Naive thymus-derived CD4-positive, alpha-beta T cell (primary cell): ENCODE measurements around the gene ZNF205. TPM values are rescaled to one million over a fixed set of nuclear protein-coding genes. Genes with fewer than 3 reads are reported as not detected.
A peak's percentile ranks its signal among the peaks of the same experiment; 100 is the strongest.

Source experiments
- ATAC-seq: fragments of 150-1000 bp; cut with Tn5 transposase; 2 replicates; pipeline ENCODE4 v1.10.0; 2021; ENCODE audit warnings: mild to moderate bottlenecking, moderate library complexity
- CTCF ChIA-PET: fragments of 350-600 bp; sonication (Branson Sonifier 250); formaldehyde crosslinking; loops from one replicate; lab custom pipeline; 2021; ENCODE audit warnings: antibody characterized with exemption; lab: Charles Lee
- POLR2A ChIA-PET: fragments of 350-600 bp; sonication (Branson Sonifier 250); formaldehyde crosslinking; loops from one replicate; lab custom pipeline; 2021; ENCODE audit warnings: antibody characterized with exemption, inconsistent platforms; lab: Charles Lee
- DNase-seq, 9 donors: peaks; one replicate each; pipeline versions ENCODE4 v3.0.0 to v3.0.0-alpha.2; 2020 to 2022; ENCODE audit warnings: mixed read lengths in 1 of 9
- H3K27ac ChIP-seq: one replicate; pipeline ENCODE4 v1.7.0; 2013; ENCODE audit warnings: mild to moderate bottlenecking, low read depth, low read length, moderate library complexity
- H3K27me3 ChIP-seq, 2 donors: one replicate each; pipeline ENCODE4 v1.7.0; 2013; ENCODE audit warnings: low read length in 2 of 2, mild to moderate bottlenecking in 2 of 2, moderate library complexity in 2 of 2; ENCODE audit not compliant: control insufficient read depth in 2 of 2, insufficient read depth in 2 of 2
- H3K36me3 ChIP-seq, 3 experiments: 1 replicate in 2 of 3; 2 replicates in 1 of 3; pipeline ENCODE4 v1.7.0; 2013; ENCODE audit warnings: low read length in 3 of 3, mild to moderate bottlenecking in 3 of 3, moderate library complexity in 1 of 3; ENCODE audit not compliant: insufficient read depth in 3 of 3, control insufficient read depth in 2 of 3
- H3K4me1 ChIP-seq, 2 donors: one replicate each; pipeline ENCODE4 v1.7.0; 2013; ENCODE audit warnings: low read length in 2 of 2, mild to moderate bottlenecking in 2 of 2, moderate library complexity in 1 of 2; ENCODE audit not compliant: control insufficient read depth in 2 of 2, insufficient read depth in 2 of 2
- H3K4me3 ChIP-seq: 2 replicates; pipeline ENCODE4 v1.7.0; 2013; ENCODE audit warnings: mild to moderate bottlenecking, low read length
- H3K9me3 ChIP-seq, 3 experiments: 1 replicate in 2 of 3; 2 replicates in 1 of 3; pipeline ENCODE4 v1.7.0; 2013; ENCODE audit warnings: low read length in 3 of 3; ENCODE audit not compliant: control insufficient read depth in 2 of 3
- H3K27ac Mint-ChIP-seq, 9 donors: one replicate each; pipeline ENCODE4 v1.8.0; 2020 to 2022; ENCODE audit warnings: mixed read lengths in 9 of 9, mild to moderate bottlenecking in 8 of 9, moderate library complexity in 5 of 9, inconsistent platforms in 2 of 9
- H3K27me3 Mint-ChIP-seq, 5 donors: one replicate each; pipeline ENCODE4 v1.8.0; 2021 to 2022; ENCODE audit warnings: mixed read lengths in 5 of 5, mild to moderate bottlenecking in 1 of 5
- H3K36me3 Mint-ChIP-seq, 5 donors: one replicate each; pipeline ENCODE4 v1.8.0; 2020 to 2022; ENCODE audit warnings: mixed read lengths in 5 of 5, mild to moderate bottlenecking in 3 of 5, inconsistent platforms in 1 of 5
- H3K4me1 Mint-ChIP-seq, 7 donors: one replicate each; pipeline ENCODE4 v1.8.0; 2020 to 2022; ENCODE audit warnings: mixed read lengths in 7 of 7, mild to moderate bottlenecking in 3 of 7, inconsistent platforms in 1 of 7
- H3K4me3 Mint-ChIP-seq, 10 donors: one replicate each; pipeline ENCODE4 v1.8.0; 2020 to 2022; ENCODE audit warnings: mild to moderate bottlenecking in 10 of 10, mixed read lengths in 10 of 10, moderate library complexity in 6 of 10, inconsistent platforms in 2 of 10
- H3K9me3 Mint-ChIP-seq, 11 donors: one replicate each; pipeline ENCODE4 v1.8.0; 2020 to 2022; ENCODE audit warnings: mixed read lengths in 11 of 11, mild to moderate bottlenecking in 4 of 11, inconsistent platforms in 1 of 11, moderate library complexity in 1 of 11
- intact Hi-C, 2 donors: fragments of 100-400 bp; cut with micrococcal nuclease; formaldehyde crosslinking; loops; one replicate each; pipeline ENCODE4 v1.15.1; 2023
- polyA plus RNA-seq, 2 donors: library from polyadenylated mRNA; unstranded; fragments of 300-500 nt; fragmentation: Illumina TruSeq; gene quantifications; one replicate each; pipeline ENCODE4 v1.2.3, GENCODE V29; 2021
- total RNA-seq, 6 experiments: library from RNA in 5 of 6; stranded (reverse) in 5 of 6; gene quantifications; 1 replicate in 5 of 6; 2 replicates in 1 of 6; pipeline ENCODE4 v1.2.3 and lab custom pipeline; 2021 to 2026

The ZNF205 gene
- total and polyA plus RNA-seq, 7 experiments from 2014 or later = 0.09 to 0.29 TPM; not detected in 5

- POLR2A ChIA-PET = interaction anchor here (1.0 to 2.4 kb wide), 5 partner anchors 11 to 26 kb away, joined by 3 to 15 read pairs (median 4); partner anchors contain the start of gene IL32
- Mint-ChIP-seq H3K36me3 (peaks cover 0 to 4% (median 0%) of the 10 kb centered on the region in 5 donors), H3K4me3 (peak overlapping the region in 1 of 10 donors; percentile 8), H3K4me1 (peaks cover 22 to 61% (median 46%) of the 10 kb centered on the region in 7 donors), H3K27me3 (no peaks in the 10 kb centered on the region), H3K27ac (peak overlapping the region in 6 of 9 donors; percentile 19 to 83 (median 48)), H3K9me3 (no peaks in the 10 kb centered on the region)
- H3K36me3 ChIP-seq = no peaks in the 10 kb centered on the region
- no peaks in the 10 kb centered on the region for H3K27me3 ChIP-seq
- no peaks in the 10 kb centered on the region for H3K9me3 ChIP-seq
- peaks cover 32 to 46% of the 10 kb centered on the region in 2 donors for H3K4me1 ChIP-seq
- H3K27ac ChIP-seq = no peak overlapping the region
- CTCF ChIA-PET = interaction anchor here (0.8 to 2.7 kb wide), 3 partner anchors 10 to 71 kb away, joined by 3 to 12 read pairs (median 3); partner anchors contain the start of gene TNFRSF12A
- DNase-seq (no peak), ATAC-seq (no peak)
- intact Hi-C loops = no loop called here
- no peak overlapping the region for H3K4me3 ChIP-seq
These were observed 20.8 kb upstream of the ZNF205 start for GRCh38 chr16:3091551-3091950.

DNA sequence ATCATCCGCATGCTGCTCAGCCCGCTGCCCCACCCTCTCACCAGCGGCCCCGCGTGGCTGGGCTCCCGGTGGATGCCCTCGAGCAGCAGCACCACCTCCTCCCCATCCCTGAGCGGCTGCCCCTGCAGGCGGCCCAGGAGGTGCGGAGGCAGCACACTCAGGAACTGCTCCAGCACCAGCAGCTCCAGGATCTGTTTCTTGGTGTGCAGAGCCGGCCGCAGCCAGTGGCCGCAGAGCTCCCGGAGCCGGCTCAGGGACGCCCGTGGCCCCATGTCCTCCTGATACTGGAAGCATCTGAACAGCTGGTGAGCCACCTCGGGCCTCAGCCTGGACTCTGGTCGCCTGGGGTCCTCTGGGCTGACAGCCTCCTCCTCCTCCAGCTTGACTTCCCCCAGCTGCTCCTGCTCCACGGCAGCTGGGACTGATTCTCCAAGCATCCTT lies 19.9 kb upstream of the ZNF205 start:
- Mint-ChIP-seq H3K4me1 (peaks cover 18 to 55% (median 45%) of the 10 kb centered on the region in 7 donors), H3K36me3 (peaks cover 0 to 4% (median 0%) of the 10 kb centered on the region in 5 donors), H3K4me3 (no peak overlapping the region), H3K9me3 (no peaks in the 10 kb centered on the region), H3K27me3 (no peaks in the 10 kb centered on the region), H3K27ac (peak overlapping the region in 2 of 9 donors; percentile 13 to 83)
- CTCF ChIA-PET = interaction anchor here (1.1 to 2.8 kb wide), 3 partner anchors 10 to 36 kb away, joined by 4 to 18 read pairs (median 8); no protein-coding TSS in a partner anchor
- no peak overlapping the region for H3K4me3 ChIP-seq
- DNase-seq = no peak
- intact Hi-C loops = no loop called here
- POLR2A ChIA-PET = interaction anchor here (0.5 to 2.4 kb wide), 8 partner anchors 9 to 42 kb away, joined by 3 to 10 read pairs (median 3); partner anchors contain the start of genes IL32 and ZNF213
- no peak overlapping the region for H3K27ac ChIP-seq
- ATAC-seq = no peak
- H3K27me3 ChIP-seq = no peaks in the 10 kb centered on the region
- H3K9me3 ChIP-seq = no peaks in the 10 kb centered on the region
- peaks cover 23 to 38% of the 10 kb centered on the region in 2 donors for H3K4me1 ChIP-seq
- H3K36me3 ChIP-seq = no peaks in the 10 kb centered on the region

GRCh38 chr16:3094289-3095027 lies 17.9 kb upstream of the ZNF205 start:
- ATAC-seq (peak; percentile 59), DNase-seq (peak in 8 of 9 donors; percentile 32 to 62 (median 54))
- Histone ChIP-seq H3K4me1 (peaks cover 23 to 30% of the 10 kb centered on the region in 2 donors), H3K36me3 (no peaks in the 10 kb centered on the region), H3K27me3 (no peaks in the 10 kb centered on the region), H3K4me3 (no peak overlapping the region), H3K9me3 (no peaks in the 10 kb centered on the region), H3K27ac (no peak overlapping the region)
- H3K9me3 Mint-ChIP-seq = no peaks in the 10 kb centered on the region
- ChIA-PET POLR2A (interaction anchor here (1.2 to 1.6 kb wide), 5 partner anchors 7 to 41 kb away, joined by 3 to 4 read pairs (median 3); partner anchors contain the start of gene ZNF213), CTCF (interaction anchor here (0.6 to 4.1 kb wide), 8 partner anchors 8 to 1529 kb away, joined by 3 to 45 read pairs (median 6); no protein-coding TSS in a partner anchor)
- peak overlapping the region; percentile 0 to 90 (median 72) for H3K27ac Mint-ChIP-seq
- peaks cover 9 to 57% (median 43%) of the 10 kb centered on the region in 7 donors for H3K4me1 Mint-ChIP-seq
- no peaks in the 10 kb centered on the region for H3K27me3 Mint-ChIP-seq
- intact Hi-C loops = loop anchor here in 1 of 2 donors (1.0 kb wide), 1 partner anchor 72 kb away; no protein-coding TSS in a partner anchor
- H3K4me3 Mint-ChIP-seq = peak overlapping the region in 4 of 10 donors; percentile 27 to 63 (median 45)
- H3K36me3 Mint-ChIP-seq = peaks cover 0 to 4% (median 0%) of the 10 kb centered on the region in 5 donors

- Mint-ChIP-seq H3K27ac (peak overlapping the region in 7 of 9 donors; percentile 43 to 91 (median 80)), H3K27me3 (no peaks in the 10 kb centered on the region), H3K36me3 (peaks cover 0 to 6% (median 0%) of the 10 kb centered on the region in 5 donors), H3K4me3 (peak overlapping the region in 9 of 10 donors; percentile 19 to 59 (median 29)), H3K4me1 (peaks cover 20 to 63% (median 50%) of the 10 kb centered on the region in 7 donors), H3K9me3 (no peaks in the 10 kb centered on the region)
- H3K27ac ChIP-seq = peak overlapping the region; percentile 44
- no peaks in the 10 kb centered on the region for H3K27me3 ChIP-seq
- ChIA-PET CTCF (interaction anchor here (0.6 to 15.4 kb wide), 18 partner anchors 9 to 365 kb away, joined by 3 to 233 read pairs (median 4); partner anchors contain the start of genes IL32 and ZNF213), POLR2A (interaction anchor here (1.0 to 8.3 kb wide), 7 partner anchors 9 to 48 kb away, joined by 3 to 95 read pairs (median 8); partner anchors contain the start of gene IL32)
- no peaks in the 10 kb centered on the region for H3K36me3 ChIP-seq
- intact Hi-C loops = loop anchor here (1.0 to 2.0 kb wide), 7 partner anchors 10 to 70 kb away; no protein-coding TSS in a partner anchor
- DNase-seq (peak in 8 of 9 donors; percentile 36 to 64 (median 56)), ATAC-seq (peak; percentile 81)
- H3K4me1 ChIP-seq = peaks cover 28 to 36% of the 10 kb centered on the region in 2 donors
- H3K9me3 ChIP-seq = no peaks in the 10 kb centered on the region
- no peak overlapping the region for H3K4me3 ChIP-seq
These were observed 16.5 kb upstream of the ZNF205 start for GRCh38 chr16:3095869-3096268.

DNA sequence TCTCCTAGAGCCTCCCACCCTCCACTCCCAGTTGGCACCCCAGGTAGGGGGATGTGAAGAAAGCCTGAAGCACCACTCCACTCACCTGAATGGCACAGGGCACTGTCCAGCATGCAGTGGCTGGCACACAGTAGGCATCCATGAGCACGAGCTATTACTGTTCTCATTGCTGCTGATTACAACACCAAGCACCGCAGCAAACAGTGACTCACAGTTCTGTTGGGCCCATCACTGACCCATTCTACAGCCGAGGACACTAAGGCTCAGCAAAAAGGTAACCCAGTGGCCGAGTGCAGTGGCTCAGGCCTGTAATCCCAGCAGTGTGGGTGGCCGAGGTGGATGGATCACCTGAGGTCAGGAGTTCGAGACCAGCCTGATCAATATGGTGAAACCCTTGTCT lies 16.0 kb upstream of the ZNF205 start:
- H3K27me3 Mint-ChIP-seq = no peaks in the 10 kb centered on the region
- H3K27ac Mint-ChIP-seq = peak overlapping the region in 4 of 9 donors; percentile 75 to 88 (median 78)
- DNase-seq = no peak
- ATAC-seq = no peak
- intact Hi-C loops = loop anchor here (1.0 to 2.0 kb wide), 7 partner anchors 10 to 70 kb away; no protein-coding TSS in a partner anchor
- Histone ChIP-seq H3K9me3 (no peaks in the 10 kb centered on the region), H3K4me1 (peaks cover 33 to 36% of the 10 kb centered on the region in 2 donors), H3K27ac (peak overlapping the region; percentile 44), H3K27me3 (no peaks in the 10 kb centered on the region), H3K4me3 (no peak overlapping the region), H3K36me3 (no peaks in the 10 kb centered on the region)
- peaks cover 23 to 63% (median 50%) of the 10 kb centered on the region in 7 donors for H3K4me1 Mint-ChIP-seq
- H3K4me3 Mint-ChIP-seq = no peak overlapping the region
- no peaks in the 10 kb centered on the region for H3K9me3 Mint-ChIP-seq
- ChIA-PET CTCF (interaction anchor here (0.6 to 15.4 kb wide), 13 partner anchors 9 to 365 kb away, joined by 3 to 233 read pairs (median 4); partner anchors contain the start of genes IL32 and ZNF213), POLR2A (interaction anchor here (0.8 to 8.3 kb wide), 8 partner anchors 8 to 48 kb away, joined by 3 to 95 read pairs (median 7); partner anchors contain the start of genes IL32 and ZNF213)
- peaks cover 0 to 6% (median 0%) of the 10 kb centered on the region in 5 donors for H3K36me3 Mint-ChIP-seq

- no peaks in the 10 kb centered on the region for H3K27me3 Mint-ChIP-seq
- intact Hi-C loops = loop anchor here in 1 of 2 donors (2.0 kb wide), 1 partner anchor 66 kb away; no protein-coding TSS in a partner anchor
- Histone ChIP-seq H3K9me3 (no peaks in the 10 kb centered on the region), H3K27ac (no peak overlapping the region), H3K4me1 (peaks cover 33 to 39% of the 10 kb centered on the region in 2 donors), H3K4me3 (no peak overlapping the region), H3K27me3 (no peaks in the 10 kb centered on the region), H3K36me3 (no peaks in the 10 kb centered on the region)
- ChIA-PET POLR2A (interaction anchor here (0.6 to 8.3 kb wide), 6 partner anchors 21 to 115 kb away, joined by 3 to 95 read pairs (median 16); partner anchors contain the start of genes IL32 and ZNF213), CTCF (interaction anchor here (0.6 to 15.4 kb wide), 10 partner anchors 8 to 64 kb away, joined by 3 to 233 read pairs (median 5); partner anchors contain the start of gene ZNF213)
- peak overlapping the region in 6 of 9 donors; percentile 9 to 60 (median 49) for H3K27ac Mint-ChIP-seq
- ATAC-seq = no peak
- H3K36me3 Mint-ChIP-seq = peaks cover 0 to 7% (median 0%) of the 10 kb centered on the region in 5 donors
- H3K9me3 Mint-ChIP-seq = no peaks in the 10 kb centered on the region
- H3K4me3 Mint-ChIP-seq = no peak overlapping the region
- peaks cover 27 to 64% (median 52%) of the 10 kb centered on the region in 7 donors for H3K4me1 Mint-ChIP-seq
- no peak for DNase-seq
These were observed 15.1 kb upstream of the ZNF205 start for GRCh38 chr16:3097266-3097665.
